ENCODE data around the gene MBTPS1. TPM values are rescaled to one million over a fixed set of nuclear protein-coding genes. Genes with fewer than 3 reads are reported as not detected.

MBTPS1 gene
- total and polyA plus RNA-seq, 2 donors from 2014 or later, result 45.5 to 91.7 TPM

DNA sequence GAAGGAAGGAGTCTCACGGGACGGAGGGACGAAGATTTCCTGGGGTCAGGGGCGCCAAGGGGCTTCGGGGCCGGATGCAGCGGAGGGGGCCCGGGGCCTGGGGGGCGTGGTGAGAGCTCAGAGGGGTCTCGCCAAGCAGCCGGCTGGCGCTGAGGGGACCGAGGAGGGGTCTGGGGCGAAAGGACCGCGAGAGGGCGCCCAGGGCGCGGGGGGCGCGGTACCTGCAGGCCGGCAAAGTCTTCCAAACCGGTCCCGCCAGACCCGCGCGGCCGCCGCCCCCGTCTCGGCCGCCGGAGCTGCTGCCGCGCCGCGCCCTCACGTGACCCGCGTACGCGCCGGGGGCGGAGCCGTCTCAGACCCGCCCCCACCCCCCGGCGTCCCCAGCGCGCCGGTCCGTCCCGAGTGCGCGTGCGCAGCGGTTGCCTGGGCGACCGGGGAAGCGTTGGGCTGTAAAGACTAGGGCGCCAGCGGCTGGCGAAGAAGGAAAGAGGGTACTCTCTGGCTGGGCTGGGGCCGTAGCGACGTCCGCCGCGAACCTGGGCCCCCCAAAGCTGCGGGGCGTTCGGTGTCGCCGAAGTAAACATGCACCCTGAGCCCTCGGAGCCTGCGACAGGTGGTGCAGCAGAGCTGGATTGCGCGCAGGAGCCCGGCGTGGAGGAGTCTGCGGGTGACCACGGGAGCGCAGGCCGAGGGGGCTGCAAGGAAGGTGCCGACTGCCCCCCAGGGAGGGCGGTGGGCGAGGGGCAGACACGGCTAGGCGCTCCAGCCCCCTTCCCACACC lies 28.3 kb upstream of the MBTPS1 start, which contains the start of the genes DNAAF1 and HSDL1:
TSS of gene DNAAF1 (plus strand) at position 450 of the 781 bp plus-strand sequence. CDS start at position 583, 133 bp downstream.
TSS of gene HSDL1 (minus strand) at position 319 of the 781 bp plus-strand sequence. CDS start 13,856 bp downstream, outside the sequence.
- H3K27me3 ChIP-seq (ENCODE audit: control insufficient read depth, insufficient read depth, low read length), result no peaks in the 10 kb centered on the region
- DNase-seq (peak; percentile 94 to 97 (median 96)), FAIRE-seq (no peak)
- intact Hi-C loops (cut with DNase I), result no loop called here
- H3K4me1 ChIP-seq (ENCODE audit: control insufficient read depth in 2 of 3, insufficient read depth in 2 of 3, low read depth in 1 of 3, low read length in 3 of 3), result peaks cover 0 to 6% (median 0%) of the 10 kb centered on the region in 3 donors
- TF ChIP-seq, protein P1, sequence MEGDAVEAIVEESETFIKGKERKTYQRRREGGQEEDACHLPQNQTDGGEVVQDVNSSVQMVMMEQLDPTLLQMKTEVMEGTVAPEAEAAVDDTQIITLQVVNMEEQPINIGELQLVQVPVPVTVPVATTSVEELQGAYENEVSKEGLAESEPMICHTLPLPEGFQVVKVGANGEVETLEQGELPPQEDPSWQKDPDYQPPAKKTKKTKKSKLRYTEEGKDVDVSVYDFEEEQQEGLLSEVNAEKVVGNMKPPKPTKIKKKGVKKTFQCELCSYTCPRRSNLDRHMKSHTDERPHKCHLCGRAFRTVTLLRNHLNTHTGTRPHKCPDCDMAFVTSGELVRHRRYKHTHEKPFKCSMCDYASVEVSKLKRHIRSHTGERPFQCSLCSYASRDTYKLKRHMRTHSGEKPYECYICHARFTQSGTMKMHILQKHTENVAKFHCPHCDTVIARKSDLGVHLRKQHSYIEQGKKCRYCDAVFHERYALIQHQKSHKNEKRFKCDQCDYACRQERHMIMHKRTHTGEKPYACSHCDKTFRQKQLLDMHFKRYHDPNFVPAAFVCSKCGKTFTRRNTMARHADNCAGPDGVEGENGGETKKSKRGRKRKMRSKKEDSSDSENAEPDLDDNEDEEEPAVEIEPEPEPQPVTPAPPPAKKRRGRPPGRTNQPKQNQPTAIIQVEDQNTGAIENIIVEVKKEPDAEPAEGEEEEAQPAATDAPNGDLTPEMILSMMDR (IDR thresholded peaks at IDR 0.05; ENCODE audit: borderline replicate concordance, extremely low read depth, insufficient read depth), result peak; percentile 8
- H3K9me3 ChIP-seq (ENCODE audit: control insufficient read depth in 2 of 3, insufficient read depth in 1 of 3, low read length in 3 of 3), result no peaks in the 10 kb centered on the region
- peak within 1 kb of the TSS; percentile 77 to 82 (median 82) for H3K4me3 ChIP-seq (ENCODE audit: low read length in 3 of 3)
- H3K27ac ChIP-seq (ENCODE audit: low read depth in 2 of 2, low read length in 2 of 2), result peak within 1 kb of the TSS; percentile 11 to 53
- H3K9ac ChIP-seq (ENCODE audit: low read length in 3 of 3), result peak within 1 kb of the TSS; percentile 45 to 70 (median 60)
- H3K36me3 ChIP-seq (ENCODE audit: control insufficient read depth in 2 of 3, insufficient read depth in 3 of 3, low read length in 3 of 3), result no peaks in the 10 kb centered on the region

DNA sequence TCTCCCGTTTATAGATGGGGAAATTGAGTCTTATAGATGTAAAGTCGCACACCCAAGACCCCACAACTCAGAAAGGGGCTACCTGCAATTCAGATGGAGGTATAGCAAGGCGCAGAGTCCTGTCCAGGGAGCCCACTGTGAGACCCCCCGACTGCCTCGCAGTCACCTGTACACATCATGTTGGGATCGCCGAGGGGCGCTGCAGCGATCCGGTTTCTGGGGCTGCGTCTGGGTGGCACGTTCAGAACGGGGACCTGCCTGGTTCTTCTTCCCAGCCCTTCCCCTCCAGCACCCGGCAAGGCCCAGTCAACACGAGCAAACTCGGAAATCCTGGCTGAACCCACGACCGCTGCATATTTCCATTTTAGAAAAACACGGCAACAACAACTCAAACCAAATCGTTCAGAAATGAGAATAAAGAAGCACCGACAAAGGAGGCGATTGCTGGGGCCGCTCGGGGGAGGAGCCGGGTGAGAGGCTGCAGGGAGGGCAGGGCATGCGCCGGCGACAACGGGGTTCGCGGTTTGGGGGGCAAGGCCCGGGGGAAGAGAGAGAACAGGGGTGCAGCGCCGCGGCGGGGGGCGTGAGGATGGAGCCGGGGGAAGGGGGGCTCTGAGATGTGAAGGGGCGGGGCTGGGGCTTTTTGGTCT lies 27.6 kb upstream of the MBTPS1 start:
- FAIRE-seq (no peak), DNase-seq (peak in 4 of 5 donors; percentile 55 to 81 (median 66))
- H3K4me1 ChIP-seq (ENCODE audit: control insufficient read depth in 2 of 3, insufficient read depth in 2 of 3, low read depth in 1 of 3, low read length in 3 of 3), result peaks cover 0 to 6% (median 0%) of the 10 kb centered on the region in 3 donors
- intact Hi-C loops (cut with DNase I), result no loop called here
- no peaks in the 10 kb centered on the region for H3K9me3 ChIP-seq (ENCODE audit: control insufficient read depth in 2 of 3, insufficient read depth in 1 of 3, low read length in 3 of 3)
- peak overlapping the region; percentile 77 to 82 (median 82) for H3K4me3 ChIP-seq (ENCODE audit: low read length in 3 of 3)
- TF ChIP-seq, protein P1 (IDR thresholded peaks at IDR 0.05; ENCODE audit: borderline replicate concordance, extremely low read depth, insufficient read depth), result no peak
- no peaks in the 10 kb centered on the region for H3K36me3 ChIP-seq (ENCODE audit: control insufficient read depth in 2 of 3, insufficient read depth in 3 of 3, low read length in 3 of 3)
- peak overlapping the region; percentile 45 to 70 (median 60) for H3K9ac ChIP-seq (ENCODE audit: low read length in 3 of 3)
- H3K27me3 ChIP-seq (ENCODE audit: control insufficient read depth, insufficient read depth, low read length), result no peaks in the 10 kb centered on the region
- peak overlapping the region; percentile 11 to 53 for H3K27ac ChIP-seq (ENCODE audit: low read depth in 2 of 2, low read length in 2 of 2)

DNA sequence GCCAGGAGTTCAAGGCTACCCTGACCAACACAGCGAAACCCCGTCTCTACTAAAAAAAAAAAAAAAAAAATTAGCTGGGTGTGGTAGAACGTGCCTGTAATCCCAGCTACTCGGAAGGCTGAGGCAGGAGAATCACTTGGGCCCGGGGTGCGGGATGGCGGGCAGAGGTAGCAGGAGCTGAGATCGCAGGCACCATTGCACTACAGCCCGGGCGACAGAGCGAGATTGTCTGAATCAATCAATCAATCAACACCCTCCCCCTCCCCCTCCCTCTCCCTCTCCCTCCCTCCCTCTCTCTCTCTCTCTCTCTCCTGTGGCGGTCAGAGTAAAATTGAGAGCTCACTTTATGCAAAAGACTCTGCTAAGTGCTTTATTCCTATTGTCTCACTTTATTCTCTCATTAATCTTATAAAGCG lies 27.1 kb upstream of the MBTPS1 start:
- FAIRE-seq, result no peak
- TF ChIP-seq, protein P1 (IDR thresholded peaks at IDR 0.05; ENCODE audit: borderline replicate concordance, extremely low read depth, insufficient read depth), result no peak
- Histone ChIP-seq H3K27ac (ENCODE audit: low read depth in 2 of 2, low read length in 2 of 2) (no peak overlapping the region), H3K9ac (ENCODE audit: low read length in 3 of 3) (peak overlapping the region in 1 of 3 donors; percentile 70), H3K4me1 (ENCODE audit: control insufficient read depth in 2 of 3, insufficient read depth in 2 of 3, low read depth in 1 of 3, low read length in 3 of 3) (peaks cover 3 to 11% (median 3%) of the 10 kb centered on the region in 3 donors), H3K4me3 (ENCODE audit: low read length in 3 of 3) (peak overlapping the region; percentile 77 to 82 (median 82)), H3K36me3 (ENCODE audit: control insufficient read depth in 2 of 3, insufficient read depth in 3 of 3, low read length in 3 of 3) (no peaks in the 10 kb centered on the region), H3K9me3 (ENCODE audit: control insufficient read depth in 2 of 3, insufficient read depth in 1 of 3, low read length in 3 of 3) (no peaks in the 10 kb centered on the region), H3K27me3 (ENCODE audit: control insufficient read depth, insufficient read depth, low read length) (no peaks in the 10 kb centered on the region)
- intact Hi-C loops (cut with DNase I), result no loop called here
- DNase-seq, result peak in 2 of 5 donors; percentile 19 to 63

All from kidney (tissue), 14 donors.